ENCODE results near the gene LNP1. TPM values are rescaled to one million over a fixed set of nuclear protein-coding genes. Genes with fewer than 3 reads are reported as not detected.

Gene LNP1
- total and polyA plus RNA-seq, 2 of the 13 experiments (the other 11 are each of a cell fraction or from before 2014, with no cell fraction given) = 3.6 to 7.0 TPM

GRCh38 chr3:100400419-100400779, 940 bp upstream of the LNP1 start:
- intact Hi-C loops (cut with micrococcal nuclease; ENCODE audit: unreplicated experiment) (loop anchor here (2.0 to 10.0 kb wide), 2 partner anchors 66 to 326 kb away; partner anchors contain the start of gene NIT2), in situ Hi-C loops (cut with HindIII; ENCODE audit: extremely low pct_ligation_motif_present, low pct_unique_long_range_greater_than_20kb) (no loop called here)
- Histone ChIP-seq H3K4me3 (replicated peaks in 1 of 3; ENCODE audit: insufficient read depth in 1 of 3, low read depth in 2 of 3, low read length in 3 of 3) (peak overlapping the region; percentile 92 to 99 (median 96)), H3K4me1 (ENCODE audit: insufficient read depth, low read length) (peaks cover 56% of the 10 kb centered on the region), H3K9ac (ENCODE audit: insufficient read depth, low read depth, low read length) (peak overlapping the region; percentile 91), H3K9me3 (ENCODE audit: low read length) (no peaks in the 10 kb centered on the region), H3K27me3 (ENCODE audit: control insufficient read depth in 1 of 2, insufficient read depth in 2 of 2, low read length in 2 of 2) (no peaks in the 10 kb centered on the region; a peak in 1 of 5 replicates), H2AFZ (ENCODE audit: low read length) (no peak overlapping the region), H3K79me2 (ENCODE audit: insufficient read depth, low read length) (peaks cover 88% of the 10 kb centered on the region), H4K20me1 (ENCODE audit: insufficient read depth, low read length) (peaks cover 28% of the 10 kb centered on the region), H3K27ac (ENCODE audit: extremely low read length, insufficient read depth, low read length) (peak overlapping the region; percentile 93), H3K4me2 (ENCODE audit: low read depth, low read length) (peak overlapping the region; percentile 87), H3K36me3 (replicated peaks in 1 of 2; ENCODE audit: control insufficient read depth in 1 of 2, insufficient read depth in 2 of 2, low read length in 2 of 2) (no peaks in the 10 kb centered on the region; a peak in 1 of 5 replicates)
- no TSS peak for BruUV-seq (replicated peaks)
- ChIA-PET POLR2A (interaction anchor here (1.1 to 3.7 kb wide), 8 partner anchors 9 to 92 kb away, joined by 3 to 44 read pairs (median 12); partner anchors contain the start of genes NIT2 and TMEM45A), CTCF (ENCODE audit: low intra/inter-chr PET ratio, low total read pairs) (no interaction called here)
- 0% methylated on average over 5 of the region's 22 CpGs for WGBS (ENCODE audit: low lambda C conversion rate)
- TF ChIP-seq ZNF768 (CRISPR knock-in tag; IDR thresholded peaks at IDR 0.05) (0 out of 2 replicates have a peak, but pooled peaks have one; percentile 13), ZBTB10 (CRISPR knock-in tag; IDR thresholded peaks at IDR 0.05; ENCODE audit: borderline replicate concordance) (0 out of 2 replicates have a peak, but pooled peaks have one; percentile 17), HBP1 (CRISPR knock-in tag; IDR thresholded peaks at IDR 0.05; ENCODE audit: low read depth) (no peak), ATF7-NPFF (CRISPR knock-in tag; IDR thresholded peaks at IDR 0.05; ENCODE audit: low read depth) (no peak), ZNF34 (CRISPR knock-in tag; IDR thresholded peaks at IDR 0.05; ENCODE audit: borderline replicate concordance) (no peak), HMG20A (CRISPR knock-in tag; IDR thresholded peaks at IDR 0.05; ENCODE audit: borderline replicate concordance) (no peak), YEATS2 (CRISPR knock-in tag; IDR thresholded peaks at IDR 0.05; ENCODE audit: borderline replicate concordance) (no peak), KDM3A (CRISPR knock-in tag; IDR thresholded peaks at IDR 0.05; ENCODE audit: low read depth) (no peak), FOXO1 (CRISPR knock-in tag; IDR thresholded peaks at IDR 0.05) (no peak), DRAP1 (CRISPR knock-in tag; IDR thresholded peaks at IDR 0.05) (no peak)
- peak; percentile 40 for ATAC-seq
- no peak for FAIRE-seq
- DNase-seq (ENCODE audit: low spot score) = peak; percentile 16
